CD8-positive, alpha-beta memory T cell (primary cell): ENCODE data around the gene PCDHGB6. TPM values are rescaled to one million over a fixed set of nuclear protein-coding genes. Genes with fewer than 3 reads are reported as not detected.

Experiments used
- polyA plus RNA-seq: library from polyadenylated mRNA; unstranded; fragments of 300-500 nt; fragmentation: Illumina TruSeq; gene quantifications from one replicate; pipeline ENCODE4 v1.2.3, GENCODE V29; 2021
- total RNA-seq, 2 experiments: library from RNA; stranded (reverse); gene quantifications; one replicate each; pipeline ENCODE4 v1.2.3, GENCODE V29; 2021

Gene PCDHGB6
- total and polyA plus RNA-seq, 3 experiments from 2014 or later = 0.11 to 0.25 (median 0.13) TPM

Other genes starting within 250 kb of the PCDHGB6 start
Only the 30 nearest of the 37 such genes appear.
- not detected for gene PCDHB10, start 215.7 kb upstream of the PCDHGB6 start, total RNA-seq
- not detected for gene PCDHB10, start 215.7 kb upstream of the PCDHGB6 start, polyA plus RNA-seq
- gene PCDHB11, start 208.4 kb upstream of the PCDHGB6 start, total RNA-seq = not detected
- gene PCDHB11, start 208.4 kb upstream of the PCDHGB6 start, polyA plus RNA-seq = not detected
- not detected for gene PCDHB12, start 199.3 kb upstream of the PCDHGB6 start, total RNA-seq
- gene PCDHB12, start 199.3 kb upstream of the PCDHGB6 start, polyA plus RNA-seq = not detected
- gene PCDHB13, start 194.1 kb upstream of the PCDHGB6 start, total RNA-seq = under 1 TPM in 1 of 2 experiments, not detected in 1; 0.04 TPM
- gene PCDHB13, start 194.1 kb upstream of the PCDHGB6 start, polyA plus RNA-seq = not detected
- under 1 TPM in 1 of 2 experiments, not detected in 1; 0.09 TPM for gene PCDHB14, start 184.7 kb upstream of the PCDHGB6 start, total RNA-seq
- not detected for gene PCDHB14, start 184.7 kb upstream of the PCDHGB6 start, polyA plus RNA-seq
- gene PCDHB15, start 162.6 kb upstream of the PCDHGB6 start, total RNA-seq = not detected
- gene PCDHB15, start 162.6 kb upstream of the PCDHGB6 start, polyA plus RNA-seq = not detected
- under 1 TPM; 0.31 to 0.35 TPM for gene SLC25A2, start 104.0 kb upstream of the PCDHGB6 start, total RNA-seq
- not detected for gene SLC25A2, start 104.0 kb upstream of the PCDHGB6 start, polyA plus RNA-seq
- gene TAF7, start 87.2 kb upstream of the PCDHGB6 start, total RNA-seq = 10 to 100 TPM; 70.9 to 72.2 TPM
- gene TAF7, start 87.2 kb upstream of the PCDHGB6 start, polyA plus RNA-seq = 196 TPM
- gene PCDHGA1, start 77.5 kb upstream of the PCDHGB6 start, total RNA-seq = under 1 TPM; 0.07 to 0.09 TPM
- gene PCDHGA1, start 77.5 kb upstream of the PCDHGB6 start, polyA plus RNA-seq = not detected
- under 1 TPM in 1 of 2 experiments, not detected in 1; 0.07 TPM for gene PCDHGA2, start 69.3 kb upstream of the PCDHGB6 start, total RNA-seq
- not detected for gene PCDHGA2, start 69.3 kb upstream of the PCDHGB6 start, polyA plus RNA-seq
- not detected for gene PCDHGA3, start 64.2 kb upstream of the PCDHGB6 start, total RNA-seq
- gene PCDHGA3, start 64.2 kb upstream of the PCDHGB6 start, polyA plus RNA-seq = not detected
- gene PCDHGB1, start 57.9 kb upstream of the PCDHGB6 start, total RNA-seq = not detected
- gene PCDHGB1, start 57.9 kb upstream of the PCDHGB6 start, polyA plus RNA-seq = not detected
- gene PCDHGA4, start 53.0 kb upstream of the PCDHGB6 start, total RNA-seq = under 1 TPM; 0.09 to 0.16 TPM
- not detected for gene PCDHGA4, start 53.0 kb upstream of the PCDHGB6 start, polyA plus RNA-seq
- under 1 TPM; 0.33 to 0.40 TPM for gene PCDHGB2, start 48.0 kb upstream of the PCDHGB6 start, total RNA-seq
- 0.09 TPM for gene PCDHGB2, start 48.0 kb upstream of the PCDHGB6 start, polyA plus RNA-seq
- under 1 TPM; 0.09 to 0.11 TPM for gene PCDHGA5, start 43.9 kb upstream of the PCDHGB6 start, total RNA-seq
- gene PCDHGA5, start 43.9 kb upstream of the PCDHGB6 start, polyA plus RNA-seq = not detected
- under 1 TPM; 0.18 to 0.28 TPM for gene PCDHGB3, start 37.8 kb upstream of the PCDHGB6 start, total RNA-seq
- gene PCDHGB3, start 37.8 kb upstream of the PCDHGB6 start, polyA plus RNA-seq = not detected
- gene PCDHGA6, start 34.1 kb upstream of the PCDHGB6 start, total RNA-seq = under 1 TPM; 0.15 to 0.22 TPM
- gene PCDHGA6, start 34.1 kb upstream of the PCDHGB6 start, polyA plus RNA-seq = 0.06 TPM
- under 1 TPM in 1 of 2 experiments, not detected in 1; 0.09 TPM for gene PCDHGA7, start 25.3 kb upstream of the PCDHGB6 start, total RNA-seq
- gene PCDHGA7, start 25.3 kb upstream of the PCDHGB6 start, polyA plus RNA-seq = not detected
- gene PCDHGB4, start 20.3 kb upstream of the PCDHGB6 start, total RNA-seq = under 1 TPM in 1 of 2 experiments, not detected in 1; 0.13 TPM
- 0.08 TPM for gene PCDHGB4, start 20.3 kb upstream of the PCDHGB6 start, polyA plus RNA-seq
- under 1 TPM in 1 of 2 experiments, not detected in 1; 0.04 TPM for gene PCDHGA8, start 15.4 kb upstream of the PCDHGB6 start, total RNA-seq
- not detected for gene PCDHGA8, start 15.4 kb upstream of the PCDHGB6 start, polyA plus RNA-seq
- gene PCDHGB5, start 10.1 kb upstream of the PCDHGB6 start, total RNA-seq = under 1 TPM; 0.22 to 0.27 TPM
- 0.14 TPM for gene PCDHGB5, start 10.1 kb upstream of the PCDHGB6 start, polyA plus RNA-seq
- gene PCDHGA9, start 5.2 kb upstream of the PCDHGB6 start, total RNA-seq = under 1 TPM in 1 of 2 experiments, not detected in 1; 0.09 TPM
- not detected for gene PCDHGA9, start 5.2 kb upstream of the PCDHGB6 start, polyA plus RNA-seq
- under 1 TPM; 0.16 to 0.20 TPM for gene PCDHGA10, start 5.0 kb downstream of the PCDHGB6 start, total RNA-seq
- gene PCDHGA10, start 5.0 kb downstream of the PCDHGB6 start, polyA plus RNA-seq = 0.07 TPM
- gene PCDHGB7, start 9.7 kb downstream of the PCDHGB6 start, total RNA-seq = under 1 TPM in 1 of 2 experiments, not detected in 1; 0.11 TPM
- gene PCDHGB7, start 9.7 kb downstream of the PCDHGB6 start, polyA plus RNA-seq = not detected
- gene PCDHGA11, start 13.0 kb downstream of the PCDHGB6 start, total RNA-seq = under 1 TPM in 1 of 2 experiments, not detected in 1; 0.13 TPM
- 0.09 TPM for gene PCDHGA11, start 13.0 kb downstream of the PCDHGB6 start, polyA plus RNA-seq
- gene PCDHGA12, start 22.5 kb downstream of the PCDHGB6 start, total RNA-seq = under 1 TPM in 1 of 2 experiments, not detected in 1; 0.09 TPM
- gene PCDHGA12, start 22.5 kb downstream of the PCDHGB6 start, polyA plus RNA-seq = not detected
- under 1 TPM; 0.11 to 0.15 TPM for gene PCDHGC3, start 67.9 kb downstream of the PCDHGB6 start, total RNA-seq
- gene PCDHGC3, start 67.9 kb downstream of the PCDHGB6 start, polyA plus RNA-seq = not detected
- gene PCDHGC4, start 77.0 kb downstream of the PCDHGB6 start, total RNA-seq = not detected
- gene PCDHGC4, start 77.0 kb downstream of the PCDHGB6 start, polyA plus RNA-seq = not detected
- gene PCDHGC5, start 81.1 kb downstream of the PCDHGB6 start, total RNA-seq = not detected
- not detected for gene PCDHGC5, start 81.1 kb downstream of the PCDHGB6 start, polyA plus RNA-seq
- 100 to 1,000 TPM; 212 to 217 TPM for gene DIAPH1, start 211.0 kb downstream of the PCDHGB6 start, total RNA-seq
- gene DIAPH1, start 211.0 kb downstream of the PCDHGB6 start, polyA plus RNA-seq = 151 TPM